H9 (cell line): ENCODE results near the gene COPB2. TPM values are rescaled to one million over a fixed set of nuclear protein-coding genes. Genes with fewer than 3 reads are reported as not detected.

Experiments used
- DNase-seq: peaks from one replicate; pipeline ENCODE4 v3.0.0-alpha.2; 2017
- H2AFZ ChIP-seq: one replicate; pipeline ENCODE4 v1.6.1; 2013; ENCODE audit warnings: mild to moderate bottlenecking, low read length, control low read depth, moderate library complexity
- H2AK5ac ChIP-seq: 2 replicates; pipeline ENCODE4 v1.6.1; 2013; ENCODE audit warnings: low read length, control low read depth, mixed read lengths; ENCODE audit not compliant: insufficient read length
- H2BK120ac ChIP-seq: one replicate; pipeline ENCODE4 v1.6.1; 2013; ENCODE audit warnings: low read depth, mild to moderate bottlenecking, low read length, control low read depth, inconsistent platforms; ENCODE audit not compliant: poor library complexity, severe bottlenecking
- H2BK12ac ChIP-seq: 2 replicates; pipeline ENCODE4 v1.6.1; 2013; ENCODE audit warnings: low read length, control low read depth, mixed read lengths, low read depth; ENCODE audit not compliant: insufficient read length
- H2BK15ac ChIP-seq: 2 replicates; pipeline ENCODE4 v1.6.1; 2013; ENCODE audit warnings: low read depth, low read length, control low read depth
- H2BK20ac ChIP-seq: one replicate; pipeline ENCODE4 v1.6.1; 2013; ENCODE audit warnings: low read depth, mild to moderate bottlenecking, low read length, control low read depth, inconsistent platforms; ENCODE audit not compliant: poor library complexity, severe bottlenecking
- H2BK5ac ChIP-seq: 2 replicates; pipeline ENCODE4 v1.6.1; 2013; ENCODE audit warnings: low read length, control low read depth, mixed read lengths; ENCODE audit not compliant: insufficient read length
- H3K14ac ChIP-seq: 2 replicates; pipeline ENCODE4 v1.6.1; 2013; ENCODE audit warnings: low read length, control low read depth; ENCODE audit not compliant: insufficient read depth
- H3K18ac ChIP-seq: 2 replicates; pipeline ENCODE4 v1.6.1; 2013; ENCODE audit warnings: low read depth, mild to moderate bottlenecking, mixed read lengths, low read length, control low read depth; ENCODE audit not compliant: insufficient read length
- H3K23ac ChIP-seq: 2 replicates; pipeline ENCODE4 v1.6.1; 2013; ENCODE audit warnings: low read length, control low read depth, mixed read lengths, low read depth; ENCODE audit not compliant: insufficient read length
- H3K23me2 ChIP-seq: 2 replicates; pipeline ENCODE4 v1.6.1; 2013; ENCODE audit warnings: low read depth, mild to moderate bottlenecking, mixed read lengths, low read length, control low read depth; ENCODE audit not compliant: insufficient read length, poor library complexity, severe bottlenecking
- H3K27ac ChIP-seq: 2 replicates; pipeline ENCODE4 v1.5.1; 2013; ENCODE audit warnings: low read length, control low read depth, mixed read lengths, low read depth; ENCODE audit not compliant: insufficient read length
- H3K27me3 ChIP-seq: 2 replicates; pipeline ENCODE4 v1.6.1; 2013; ENCODE audit warnings: low read length, control low read depth, inconsistent platforms; ENCODE audit not compliant: insufficient read depth
- H3K4ac ChIP-seq: 2 replicates; pipeline ENCODE4 v1.6.1; 2013; ENCODE audit warnings: low read depth, mild to moderate bottlenecking, control low read depth, inconsistent platforms, low read length, moderate library complexity
- H3K4me1 ChIP-seq: 2 replicates; pipeline ENCODE4 v1.6.1; 2013; ENCODE audit warnings: low read length, control low read depth, inconsistent platforms; ENCODE audit not compliant: insufficient read depth
- H3K4me2 ChIP-seq: 2 replicates; pipeline ENCODE4 v1.6.1; 2013; ENCODE audit warnings: low read length, control low read depth, mixed read lengths; ENCODE audit not compliant: insufficient read length, insufficient read depth
- H3K56ac ChIP-seq: 2 replicates; pipeline ENCODE4 v1.6.1; 2013; ENCODE audit warnings: low read depth, mild to moderate bottlenecking, mixed read lengths, low read length, control low read depth; ENCODE audit not compliant: insufficient read length
- H3K79me1 ChIP-seq: 2 replicates; pipeline ENCODE4 v1.6.1; 2013; ENCODE audit warnings: low read depth, mild to moderate bottlenecking, moderate library complexity, low read length, control low read depth, inconsistent platforms; ENCODE audit not compliant: insufficient read depth, poor library complexity, severe bottlenecking
- H3K79me2 ChIP-seq: 2 replicates; pipeline ENCODE4 v1.6.1; 2013; ENCODE audit warnings: low read length, control low read depth, inconsistent platforms; ENCODE audit not compliant: insufficient read depth
- H3K9ac ChIP-seq: 2 replicates; pipeline ENCODE4 v1.6.1; 2013; ENCODE audit warnings: low read length, control low read depth, mixed read lengths; ENCODE audit not compliant: insufficient read length; ENCODE audit errors: extremely low read depth
- H3K9me3 ChIP-seq: one replicate; pipeline ENCODE4 v1.6.1; 2013; ENCODE audit warnings: low read depth, low read length, inconsistent platforms; ENCODE audit not compliant: control insufficient read depth
- H3T11ph ChIP-seq: one replicate; pipeline ENCODE4 v1.6.1; 2013; ENCODE audit warnings: mild to moderate bottlenecking, low read length, control low read depth, inconsistent platforms
- H4K20me1 ChIP-seq: one replicate; pipeline ENCODE4 v1.6.1; 2013; ENCODE audit not compliant: control insufficient read depth, insufficient read length, insufficient read depth
- H4K5ac ChIP-seq: 2 replicates; pipeline ENCODE4 v1.6.1; 2013; ENCODE audit warnings: low read depth, mild to moderate bottlenecking, mixed read lengths, low read length, control low read depth; ENCODE audit not compliant: insufficient read length
- H4K8ac ChIP-seq: replicated peaks from 2 replicates; pipeline ENCODE4 v1.6.1; 2013; ENCODE audit warnings: low read length, control low read depth, mixed read lengths, low read depth; ENCODE audit not compliant: insufficient read length
- H4K91ac ChIP-seq: 2 replicates; pipeline ENCODE4 v1.6.1; 2013; ENCODE audit warnings: low read depth, mild to moderate bottlenecking, moderate library complexity, mixed read lengths, low read length, control low read depth; ENCODE audit not compliant: insufficient read length
- H3K27ac Mint-ChIP-seq, 3 experiments: 2 replicates in 2 of 3; 3 replicates in 1 of 3; pipeline ENCODE4 v1.8.0; 2020 to 2021; ENCODE audit warnings: mixed read lengths in 3 of 3, mild to moderate bottlenecking in 1 of 3, moderate library complexity in 1 of 3
- H3K27me3 Mint-ChIP-seq: 2 replicates; pipeline ENCODE4 v1.8.0; 2021; ENCODE audit warnings: low read depth, mild to moderate bottlenecking, moderate library complexity, mixed read lengths
- H3K36me3 Mint-ChIP-seq, 3 experiments: 2 replicates in 2 of 3; 3 replicates in 1 of 3; pipeline ENCODE4 v1.8.0; 2020 to 2021; ENCODE audit warnings: low read depth in 3 of 3, mixed read lengths in 3 of 3; ENCODE audit not compliant: insufficient read depth in 1 of 3
- H3K4me1 Mint-ChIP-seq, 2 experiments: 2 replicates each; pipeline ENCODE4 v1.8.0; 2020; ENCODE audit warnings: mixed read lengths in 2 of 2
- H3K4me3 Mint-ChIP-seq, 2 experiments: 2 replicates in 1 of 2; 3 replicates in 1 of 2; pipeline ENCODE4 v1.8.0; 2020 to 2021; ENCODE audit warnings: mild to moderate bottlenecking in 2 of 2, mixed read lengths in 2 of 2, moderate library complexity in 1 of 2
- H3K9me3 Mint-ChIP-seq, 2 experiments: 2 replicates in 1 of 2; 3 replicates in 1 of 2; pipeline ENCODE4 v1.8.0; 2020; ENCODE audit warnings: mild to moderate bottlenecking in 2 of 2, mixed read lengths in 2 of 2, moderate library complexity in 1 of 2
- WGBS: extraction: QIAGEN DNeasy Blood & Tissue Kit; methylation state at CpG from one replicate; pipeline ENCODE4 v1.1.7; 2013; ENCODE audit warnings: missing lambda C conversion rate, low lambda C conversion rate, mixed read lengths; ENCODE audit not compliant: insufficient read length; ENCODE audit errors: extremely low coverage; 5-methylcytosine and 5-hydroxymethylcytosine counted together
- long read RNA-seq: library from polyadenylated mRNA; unstranded; transcript quantifications from one replicate; pipeline ENCODE4 v2.0.0, GENCODE V29; 2020
- total RNA-seq: library from RNA; stranded (reverse); gene quantifications from 2 replicates; pipeline ENCODE4 v1.2.1, GENCODE V29; 2021
- TF ChIP-seq, protein P1 (sequence below): fragments of 200-600 bp; sonication (generic); conservative IDR thresholded peaks from 3 replicates; pipeline ENCODE4 v1.8.0; 2021; ENCODE audit warnings: antibody characterized with exemption, mild to moderate bottlenecking

Gene COPB2
- total RNA-seq = 116 and 121 TPM in 2 replicates
- long read RNA-seq, transcript COPB2-201 (22 exons, 3,360 nt) = major isoform, 972 of 1,536 reads
- long read RNA-seq, partial matches to known transcripts = 369 of 1,536 reads
- long read RNA-seq, other reads (novel, unspliced or antisense) = 190 of 1,536 reads

DNA sequence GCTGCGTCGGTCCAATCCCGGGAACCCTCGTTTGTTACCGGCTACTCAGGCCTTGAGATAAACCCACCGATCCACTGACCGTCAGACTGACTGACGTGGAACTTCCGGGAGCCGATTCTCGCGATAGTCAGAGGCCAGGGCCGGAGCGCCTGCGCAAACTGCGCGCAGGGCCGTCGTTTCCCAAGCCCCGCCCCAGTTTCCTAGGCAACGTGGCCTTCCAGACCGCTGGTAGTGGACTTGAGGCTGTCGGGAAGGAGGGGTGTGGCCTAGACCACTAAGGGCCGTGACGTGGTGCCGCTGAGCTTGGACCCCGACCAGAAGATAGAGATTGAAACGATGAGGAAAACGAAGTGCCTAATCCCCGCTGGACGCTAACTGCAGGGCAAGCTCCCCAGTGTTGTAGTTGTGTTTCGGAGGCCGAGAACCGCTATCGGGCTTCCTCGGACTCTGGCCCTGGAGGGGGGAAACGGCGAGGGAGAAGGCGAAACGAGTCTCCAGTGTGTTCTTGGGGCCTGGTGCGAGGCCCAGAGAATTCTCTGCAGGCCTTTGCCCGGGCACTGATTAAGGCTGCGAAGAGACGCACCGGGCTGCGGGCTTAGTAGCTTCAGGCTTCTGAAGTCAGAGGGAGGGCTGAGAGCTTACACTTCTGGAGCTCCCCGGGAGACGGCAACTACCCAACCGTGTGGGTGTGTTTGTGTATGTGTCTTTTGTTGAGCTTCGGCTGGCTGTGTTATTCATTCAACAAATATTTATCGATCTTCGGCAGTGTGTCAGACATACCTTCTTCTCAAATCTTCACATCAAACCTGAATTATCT, at the start of gene COPB2:
Gene COPB2 (minus strand): TSS at position 96 of the 817 bp plus-strand sequence. CDS start 97 bp downstream, outside the sequence.
- Histone ChIP-seq H3K23ac (no peak within 1 kb of the TSS), H4K5ac (no peak within 1 kb of the TSS), H3K56ac (peak within 1 kb of the TSS; percentile 19), H2AFZ (no peak within 1 kb of the TSS), H2BK120ac (no peak within 1 kb of the TSS), H3K4me1 (no peaks in the 10 kb centered on the region), H3K14ac (peak within 1 kb of the TSS; percentile 86), H3K4me2 (peak within 1 kb of the TSS; percentile 79), H3K27ac (peak within 1 kb of the TSS; percentile 38), H2BK5ac (no peak within 1 kb of the TSS), H2BK20ac (no peak within 1 kb of the TSS), H3K79me1 (peaks cover 2% of the 10 kb centered on the region), H3K9me3 (no peaks in the 10 kb centered on the region), H4K20me1 (no peaks in the 10 kb centered on the region), H3K23me2 (no peaks in the 10 kb centered on the region), H3K79me2 (peaks cover 2% of the 10 kb centered on the region; the same call in 1 of the 2 replicates), H3T11ph (no peak within 1 kb of the TSS), H2BK12ac (no peak within 1 kb of the TSS), H3K27me3 (no peaks in the 10 kb centered on the region), H4K8ac (no peak within 1 kb of the TSS), H4K91ac (no peak within 1 kb of the TSS), H2AK5ac (no peak within 1 kb of the TSS), H3K4ac (no peak within 1 kb of the TSS), H3K18ac (peak within 1 kb of the TSS; percentile 73), H3K9ac (peak within 1 kb of the TSS; percentile 87), H2BK15ac (no peak within 1 kb of the TSS)
- peak within 1 kb of the TSS; percentile 85 to 91 for H3K4me3 Mint-ChIP-seq
- H3K9me3 Mint-ChIP-seq = no peaks in the 10 kb centered on the region; a peak in 1 of 5 replicates
- peaks cover 18 to 22% of the 10 kb centered on the region in 2 experiments; a peak in 3 of 4 replicates for H3K4me1 Mint-ChIP-seq
- H3K27ac Mint-ChIP-seq = peak within 1 kb of the TSS; percentile 57 to 99 (median 96)
- TF ChIP-seq, protein P1, sequence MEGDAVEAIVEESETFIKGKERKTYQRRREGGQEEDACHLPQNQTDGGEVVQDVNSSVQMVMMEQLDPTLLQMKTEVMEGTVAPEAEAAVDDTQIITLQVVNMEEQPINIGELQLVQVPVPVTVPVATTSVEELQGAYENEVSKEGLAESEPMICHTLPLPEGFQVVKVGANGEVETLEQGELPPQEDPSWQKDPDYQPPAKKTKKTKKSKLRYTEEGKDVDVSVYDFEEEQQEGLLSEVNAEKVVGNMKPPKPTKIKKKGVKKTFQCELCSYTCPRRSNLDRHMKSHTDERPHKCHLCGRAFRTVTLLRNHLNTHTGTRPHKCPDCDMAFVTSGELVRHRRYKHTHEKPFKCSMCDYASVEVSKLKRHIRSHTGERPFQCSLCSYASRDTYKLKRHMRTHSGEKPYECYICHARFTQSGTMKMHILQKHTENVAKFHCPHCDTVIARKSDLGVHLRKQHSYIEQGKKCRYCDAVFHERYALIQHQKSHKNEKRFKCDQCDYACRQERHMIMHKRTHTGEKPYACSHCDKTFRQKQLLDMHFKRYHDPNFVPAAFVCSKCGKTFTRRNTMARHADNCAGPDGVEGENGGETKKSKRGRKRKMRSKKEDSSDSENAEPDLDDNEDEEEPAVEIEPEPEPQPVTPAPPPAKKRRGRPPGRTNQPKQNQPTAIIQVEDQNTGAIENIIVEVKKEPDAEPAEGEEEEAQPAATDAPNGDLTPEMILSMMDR = no peak
- DNase-seq = peak; percentile 99
- no peaks in the 10 kb centered on the region for H3K36me3 Mint-ChIP-seq
- H3K27me3 Mint-ChIP-seq = peaks cover 2% of the 10 kb centered on the region; the same call in 1 of the 2 replicates
- no CpG with 5 or more reads among the region's 52 CpGs for WGBS
